ENCODE data around the gene NR2C2.
A peak's percentile ranks its signal among the peaks of the same experiment; 100 is the strongest.
"Not testable (repeated sequence)": the region's sequence is repeated elsewhere in the genome, so short reads cannot be mapped to it uniquely, and the experiment has no call there.

Gene NR2C2

GRCh38 chr3:14962762-14963161 lies 15.4 kb downstream of the NR2C2 start:
- peak; percentile 63 for DNase-seq

GRCh38 chr3:14967285-14967684 lies 19.9 kb downstream of the NR2C2 start:
- DNase-seq = no peak

GRCh38 chr3:14969671-14970070 lies 22.3 kb downstream of the NR2C2 start:
- no peak for DNase-seq

GRCh38 chr3:14976317-14976716 lies 28.9 kb downstream of the NR2C2 start:
- DNase-seq = no peak

- no peak for DNase-seq
These were observed 33.3 kb downstream of the NR2C2 start for GRCh38 chr3:14980689-14981088.

GRCh38 chr3:14984581-14985113 lies 37.3 kb downstream of the NR2C2 start:
- DNase-seq = no peak

- DNase-seq = no peak
These were observed 41.6 kb downstream of the NR2C2 start for GRCh38 chr3:14988988-14989394.

- no peak for DNase-seq
These were observed 42.8 kb downstream of the NR2C2 start for GRCh38 chr3:14989943-14990779.

GRCh38 chr3:14990780-14991148 lies 43.4 kb downstream of the NR2C2 start:
- DNase-seq = no peak

- no peak for DNase-seq
These were observed 43.9 kb downstream of the NR2C2 start for GRCh38 chr3:14991151-14991742.

- peak; percentile 3 for DNase-seq
These were observed 44.6 kb downstream of the NR2C2 start for GRCh38 chr3:14991818-14992612.

GRCh38 chr3:14997941-14998340 lies 50.6 kb downstream of the NR2C2 start:
- DNase-seq = no peak

GRCh38 chr3:14999182-14999581 lies 51.8 kb downstream of the NR2C2 start:
- not testable (repeated sequence) for DNase-seq

GRCh38 chr3:15007681-15008141 lies 60.3 kb downstream of the NR2C2 start:
- peak; percentile 79 for DNase-seq

GRCh38 chr3:15009167-15009566 lies 61.8 kb downstream of the NR2C2 start:
- no peak for DNase-seq

- DNase-seq = peak; percentile 4
These were observed 63.3 kb downstream of the NR2C2 start for GRCh38 chr3:15010664-15011063.

- peak; percentile 3 for DNase-seq
These were observed 63.8 kb downstream of the NR2C2 start for GRCh38 chr3:15011174-15011573.

GRCh38 chr3:15014606-15015328 lies 67.4 kb downstream of the NR2C2 start:
- DNase-seq = no peak

GRCh38 chr3:15015456-15015855 lies 68.1 kb downstream of the NR2C2 start:
- DNase-seq = peak; percentile 3

GRCh38 chr3:15017191-15017590 lies 69.8 kb downstream of the NR2C2 start:
- no peak for DNase-seq

- no peak for DNase-seq
These were observed 75.9 kb downstream of the NR2C2 start for GRCh38 chr3:15023249-15023648.

GRCh38 chr3:15023719-15024118 lies 76.3 kb downstream of the NR2C2 start:
- no peak for DNase-seq

GRCh38 chr3:15029625-15030024 lies 82.2 kb downstream of the NR2C2 start:
- DNase-seq = no peak
